ENCODE results near the gene SH3GLB2. TPM values are rescaled to one million over a fixed set of nuclear protein-coding genes. Genes with fewer than 3 reads are reported as not detected.
A peak's percentile ranks its signal among the peaks of the same experiment; 100 is the strongest.

Gene SH3GLB2
- total and polyA plus RNA-seq, 2 of the 8 experiments (the other 6 are each of a cell fraction or from before 2014, with no cell fraction given): 52.7 to 79.9 TPM

DNA sequence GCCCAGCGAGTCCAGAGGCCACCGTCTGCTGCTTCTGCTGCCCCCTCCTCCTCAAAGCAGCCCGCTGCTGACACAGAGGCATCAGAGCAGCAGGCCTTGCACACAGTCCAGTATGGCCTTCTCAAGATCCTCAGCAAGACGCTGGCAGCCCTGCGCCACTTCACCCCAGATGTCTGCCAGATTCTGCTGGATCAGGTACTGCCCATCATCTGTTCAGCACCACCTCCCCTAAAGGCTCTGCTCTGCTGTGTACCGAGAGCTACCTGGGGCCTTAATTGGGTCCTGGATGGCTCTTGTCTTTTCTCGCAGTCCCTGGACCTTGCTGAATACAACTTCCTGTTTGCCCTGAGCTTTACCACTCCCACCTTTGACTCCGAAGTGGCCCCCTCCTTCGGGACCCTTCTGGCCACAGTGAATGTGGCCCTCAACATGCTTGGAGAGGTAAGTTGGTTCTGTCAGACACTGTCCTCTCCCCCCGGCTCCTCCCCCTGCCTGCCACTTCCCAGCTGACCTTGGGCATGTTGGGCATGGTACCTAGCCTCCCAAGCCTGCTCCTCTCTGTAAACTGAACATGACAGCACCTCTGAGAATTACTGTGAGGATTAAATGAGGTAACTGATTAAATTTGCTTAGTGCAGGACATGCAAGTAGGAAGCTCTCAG, 22.7 kb downstream of the SH3GLB2 start:
- Histone ChIP-seq H2AK5ac (ENCODE audit: low read depth, low read length) (no peak overlapping the region), H3K4ac (replicated peaks; ENCODE audit: insufficient read length, low read depth, low read length) (no peak overlapping the region), H2BK120ac (replicated peaks; ENCODE audit: low read depth, low read length) (no peak overlapping the region), H3K27me3 (replicated peaks in 1 of 4; ENCODE audit: control insufficient read depth in 3 of 4, extremely low read depth in 1 of 4, insufficient read depth in 3 of 4, low read length in 3 of 4) (no peaks in the 10 kb centered on the region), H3K79me1 (ENCODE audit: low read depth, low read length) (no peaks in the 10 kb centered on the region; the same call in 1 of the 2 replicates), H3K4me2 (ENCODE audit: insufficient read depth in 1 of 2, low read depth in 2 of 2, low read length in 2 of 2) (no peak overlapping the region), H4K91ac (replicated peaks; ENCODE audit: insufficient read length, low read length) (no peak overlapping the region), H3K18ac (ENCODE audit: extremely low read depth, low read length) (no peak overlapping the region), H4K5ac (ENCODE audit: insufficient read length, low read depth, low read length) (no peak overlapping the region), H4K20me1 (replicated peaks in 1 of 2; ENCODE audit: control insufficient read depth in 1 of 2, insufficient read depth in 2 of 2, low read length in 2 of 2) (peaks cover 10 to 24% of the 10 kb centered on the region in 2 experiments), H4K8ac (ENCODE audit: extremely low read depth, insufficient read depth, low read length) (no peak overlapping the region), H2BK15ac (ENCODE audit: low read length) (no peak overlapping the region), H3K36me3 (ENCODE audit: control insufficient read depth in 2 of 4, insufficient read depth in 4 of 4, low read length in 3 of 4) (peaks cover 30 to 62% (median 50%) of the 10 kb centered on the region in 4 experiments), H3K9ac (replicated peaks in 1 of 4; ENCODE audit: extremely low read depth in 1 of 4, low read depth in 3 of 4, low read length in 3 of 4) (no peak overlapping the region), H3K14ac (ENCODE audit: insufficient read length) (no peak overlapping the region), H2AFZ (ENCODE audit: low read length) (no peak overlapping the region), H2BK5ac (ENCODE audit: low read depth, low read length) (peak overlapping the region; percentile 24; the same call in 1 of the 2 replicates), H3K23ac (ENCODE audit: insufficient read length) (no peak overlapping the region), H3K27ac (ENCODE audit: low read depth, low read length) (no peak overlapping the region), H3K4me3 (ENCODE audit: extremely low read depth in 1 of 4, insufficient read depth in 2 of 4, low read depth in 3 of 4, low read length in 4 of 4) (no peak overlapping the region), H2BK20ac (ENCODE audit: low read length) (no peak overlapping the region), H3K79me2 (ENCODE audit: control insufficient read depth in 1 of 2, insufficient read depth in 2 of 2, low read length in 2 of 2) (no peaks in the 10 kb centered on the region), H3K9me3 (ENCODE audit: insufficient read depth in 2 of 2, low read depth in 1 of 2, low read length in 1 of 2) (no peaks in the 10 kb centered on the region), H2BK12ac (ENCODE audit: low read depth, low read length) (no peak overlapping the region), H3K4me1 (replicated peaks in 1 of 4; ENCODE audit: control insufficient read depth in 3 of 4, insufficient read depth in 4 of 4, low read length in 3 of 4) (no peaks in the 10 kb centered on the region), H3K56ac (replicated peaks; ENCODE audit: insufficient read length, low read depth, low read length) (no peak overlapping the region), H3K23me2 (ENCODE audit: low read depth, low read length) (0 out of 2 replicates have a peak, but pooled peaks cover 1% of the 10 kb centered on the region)
- ChIA-PET POLR2A (ENCODE audit: partially characterized antibody) (interaction anchor here (0.8 to 6.2 kb wide), 11 partner anchors 9 to 197 kb away, joined by 3 to 41 read pairs (median 4); partner anchors contain the start of gene SH3GLB2), CTCF (ENCODE audit: partially characterized antibody) (interaction anchor here (0.7 to 7.8 kb wide), 16 partner anchors 9 to 161 kb away, joined by 3 to 89 read pairs (median 4); partner anchors contain the start of gene SH3GLB2)
- FAIRE-seq: no peak
- 95% methylated on average over 10 of the region's 10 CpGs; no CpG with 5 or more reads in 1 of the 2 experiments for WGBS, 2 experiments (ENCODE audit: extremely low coverage in 1 of 2, insufficient coverage in 1 of 2, insufficient read length in 1 of 2, insufficient replicate concordance in 2 of 2, low coverage in 1 of 2, low lambda C conversion rate in 2 of 2, missing lambda C conversion rate in 1 of 2)
- DNase-seq (ENCODE audit: low read depth in 1 of 2, low spot score in 2 of 2): no peak
- no peak for TF ChIP-seq RNF2 (IDR thresholded peaks at IDR 0.05; ENCODE audit: borderline replicate concordance, low read depth, low read length, missing control alignments, poor library complexity, severe bottlenecking)
- no peak for TF ChIP-seq SAP30 (IDR thresholded peaks at IDR 0.05; ENCODE audit: insufficient read depth, insufficient replicate concordance, low read length)
- TF ChIP-seq EP300 (IDR thresholded peaks at IDR 0.05; ENCODE audit: borderline replicate concordance in 1 of 2, low read depth in 2 of 2, low read length in 2 of 2): no peak
